Glomerular visceral epithelial cell (primary cell): ENCODE results near the gene FAM193B.
"Not testable (repeated sequence)": the region's sequence is repeated elsewhere in the genome, so short reads cannot be mapped to it uniquely, and the experiment has no call there.

Experiments used
- DNase-seq: peaks from one replicate; pipeline ENCODE4 v3.0.0-alpha.2; 2016; ENCODE audit errors: extremely low spot score

FAM193B gene

GRCh38 chr5:177576169-177576568, 21.8 kb upstream of the FAM193B start:
- no peak for DNase-seq

- DNase-seq = no peak
These were observed 21.1 kb upstream of the FAM193B start for GRCh38 chr5:177575488-177575887.

- no peak for DNase-seq
These were observed 15.5 kb upstream of the FAM193B start for GRCh38 chr5:177569894-177570293.

- DNase-seq = no peak
These were observed 14.0 kb upstream of the FAM193B start for GRCh38 chr5:177568326-177568725.

GRCh38 chr5:177565046-177565445, 10.7 kb upstream of the FAM193B start:
- DNase-seq = no peak

GRCh38 chr5:177559446-177559941, 5.1 kb upstream of the FAM193B start:
- DNase-seq = not testable (repeated sequence)

- DNase-seq = no peak
These were observed 3.4 kb upstream of the FAM193B start for GRCh38 chr5:177557796-177558195.

GRCh38 chr5:177557041-177557647, 2.8 kb upstream of the FAM193B start:
- no peak for DNase-seq

- no peak for DNase-seq
These were observed 1.3 kb upstream of the FAM193B start for GRCh38 chr5:177555665-177556064.

GRCh38 chr5:177555228-177555627, 865 bp upstream of the FAM193B start:
- DNase-seq = no peak

GRCh38 chr5:177553671-177554429, 513 bp downstream of the FAM193B start:
- peak; percentile 32 for DNase-seq

GRCh38 chr5:177552839-177553455, 1.4 kb downstream of the FAM193B start:
- DNase-seq = no peak

GRCh38 chr5:177550122-177550521, 4.2 kb downstream of the FAM193B start:
- DNase-seq = no peak

- DNase-seq = no peak
These were observed 5.9 kb downstream of the FAM193B start for GRCh38 chr5:177548495-177548894.

- DNase-seq = no peak
These were observed 6.6 kb downstream of the FAM193B start for GRCh38 chr5:177547736-177548135.

- peak; percentile 81 for DNase-seq
These were observed 8.1 kb downstream of the FAM193B start for GRCh38 chr5:177546258-177546741.

GRCh38 chr5:177545487-177546257, 8.7 kb downstream of the FAM193B start:
- DNase-seq = no peak

- DNase-seq = no peak
These were observed 11.4 kb downstream of the FAM193B start for GRCh38 chr5:177542816-177543465.

GRCh38 chr5:177540438-177540837, 13.9 kb downstream of the FAM193B start:
- DNase-seq = no peak

GRCh38 chr5:177539411-177539810, 15.0 kb downstream of the FAM193B start:
- DNase-seq = no peak

GRCh38 chr5:177538876-177539275, 15.5 kb downstream of the FAM193B start:
- no peak for DNase-seq
